Measurements from ENCODE around the gene CADPS. TPM values are rescaled to one million over a fixed set of nuclear protein-coding genes. Genes with fewer than 3 reads are reported as not detected.
"Not testable (repeated sequence)": the region's sequence is repeated elsewhere in the genome, so short reads cannot be mapped to it uniquely, and the experiment has no call there.

The CADPS gene
- total RNA-seq, 1 donor from 2014 or later: not detected

GRCh38 chr3:62601238-62602070 is 273.8 kb downstream of the CADPS start:
- peak; percentile 25 to 87 for DNase-seq (ENCODE audit: low read depth in 2 of 2)

GRCh38 chr3:62600033-62600432 is 275.2 kb downstream of the CADPS start:
- DNase-seq (ENCODE audit: low read depth in 2 of 2): no peak

GRCh38 chr3:62597491-62597890 is 277.7 kb downstream of the CADPS start:
- DNase-seq (ENCODE audit: low read depth in 2 of 2): no peak

- no peak for DNase-seq (ENCODE audit: low read depth in 2 of 2)
Observed at GRCh38 chr3:62592408-62592807, 282.8 kb downstream of the CADPS start.

- DNase-seq (ENCODE audit: low read depth in 2 of 2): no peak
Observed at GRCh38 chr3:62589078-62589477, 286.1 kb downstream of the CADPS start.

GRCh38 chr3:62587579-62588031 is 287.6 kb downstream of the CADPS start:
- DNase-seq (ENCODE audit: low read depth in 2 of 2): peak in 1 of 2 donors; percentile 68

- DNase-seq (ENCODE audit: low read depth in 2 of 2): peak in 1 of 2 donors; percentile 46
Observed at GRCh38 chr3:62587169-62587568, 288.0 kb downstream of the CADPS start.

GRCh38 chr3:62586356-62586755 is 288.9 kb downstream of the CADPS start:
- no peak for DNase-seq (ENCODE audit: low read depth in 2 of 2)

- peak in 1 of 2 donors; percentile 53 for DNase-seq (ENCODE audit: low read depth in 2 of 2)
Observed at GRCh38 chr3:62585861-62586260, 289.4 kb downstream of the CADPS start.

- no peak for DNase-seq (ENCODE audit: low read depth in 2 of 2)
Observed at GRCh38 chr3:62584636-62585035, 290.6 kb downstream of the CADPS start.

GRCh38 chr3:62582495-62583172 is 292.6 kb downstream of the CADPS start:
- DNase-seq (ENCODE audit: low read depth in 2 of 2): no peak

GRCh38 chr3:62580485-62580884 is 294.7 kb downstream of the CADPS start:
- DNase-seq (ENCODE audit: low read depth in 2 of 2): not testable (repeated sequence)

- no peak for DNase-seq (ENCODE audit: low read depth in 2 of 2)
Observed at GRCh38 chr3:62577153-62577552, 298.1 kb downstream of the CADPS start.

GRCh38 chr3:62574266-62574898 is 300.8 kb downstream of the CADPS start:
- DNase-seq (ENCODE audit: low read depth in 2 of 2): no peak

GRCh38 chr3:62571916-62572315 is 303.3 kb downstream of the CADPS start:
- no peak for DNase-seq (ENCODE audit: low read depth in 2 of 2)

- DNase-seq (ENCODE audit: low read depth in 2 of 2): no peak
Observed at GRCh38 chr3:62570888-62571287, 304.3 kb downstream of the CADPS start.

- no peak for DNase-seq (ENCODE audit: low read depth in 2 of 2)
Observed at GRCh38 chr3:62569609-62570008, 305.6 kb downstream of the CADPS start.

- DNase-seq (ENCODE audit: low read depth in 2 of 2): no peak
Observed at GRCh38 chr3:62567097-62568021, 307.9 kb downstream of the CADPS start.

- no peak for DNase-seq (ENCODE audit: low read depth in 2 of 2)
Observed at GRCh38 chr3:62566022-62566557, 309.1 kb downstream of the CADPS start.

GRCh38 chr3:62562596-62562995 is 312.6 kb downstream of the CADPS start:
- no peak for DNase-seq (ENCODE audit: low read depth in 2 of 2)

GRCh38 chr3:62562017-62562416 is 313.2 kb downstream of the CADPS start:
- peak in 1 of 2 donors; percentile 53 for DNase-seq (ENCODE audit: low read depth in 2 of 2)
